ENCODE results near the gene CENPT.

Gene CENPT

GRCh38 chr16:67805718-67806427, 41.6 kb downstream of the CENPT start:
- H3K27me3 ChIP-seq (ENCODE audit: control insufficient read depth in 3 of 3, insufficient read depth in 3 of 3, low read depth in 1 of 3, low read length in 3 of 3): no peaks in the 10 kb centered on the region
- peaks cover 11% of the 10 kb centered on the region for H3K79me1 ChIP-seq (ENCODE audit: low read depth, low read length)
- peak overlapping the region; percentile 68 for H2BK120ac ChIP-seq (ENCODE audit: low read depth, low read length)
- peaks cover 0 to 2% of the 10 kb centered on the region in 2 donors for H3K9me3 ChIP-seq (replicated peaks in 1 of 2; ENCODE audit: control insufficient read depth in 2 of 2, insufficient read depth in 1 of 2, low read depth in 1 of 2, low read length in 2 of 2)
- no peak overlapping the region for H2BK12ac ChIP-seq (ENCODE audit: low read length)
- peak overlapping the region; percentile 91 for H3K14ac ChIP-seq (ENCODE audit: low read length)
- H2AFZ ChIP-seq (ENCODE audit: low read length): peak overlapping the region; percentile 93
- peak overlapping the region; percentile 60 for H3K23ac ChIP-seq (ENCODE audit: low read depth, low read length, poor library complexity)
- H3K4ac ChIP-seq (ENCODE audit: low read length): no peak overlapping the region
- H2BK5ac ChIP-seq (ENCODE audit: low read length): peak overlapping the region; percentile 88
- H3K36me3 ChIP-seq (replicated peaks in 1 of 2; ENCODE audit: control insufficient read depth in 2 of 2, insufficient read depth in 2 of 2, low read length in 2 of 2): peaks cover 10 to 42% of the 10 kb centered on the region in 2 donors
- H3K4me3 ChIP-seq (ENCODE audit: low read length in 2 of 2): peak overlapping the region; percentile 95 to 97
- no CpG with 5 or more reads among the region's 26 CpGs for WGBS, 2 donors (ENCODE audit: extremely low coverage in 2 of 2, insufficient read length in 2 of 2, insufficient replicate concordance in 1 of 2)
- no peak overlapping the region for H4K91ac ChIP-seq (ENCODE audit: low read depth, low read length, poor library complexity)
- peak overlapping the region; percentile 96 for H3K18ac ChIP-seq (ENCODE audit: low read length)
- no peak overlapping the region for H2BK15ac ChIP-seq (ENCODE audit: low read length)
- no peak for DNase-seq (ENCODE audit: low spot score)
- no peak overlapping the region for H4K8ac ChIP-seq (ENCODE audit: low read depth, low read length)
- peak overlapping the region; percentile 89 for H2AK5ac ChIP-seq (ENCODE audit: low read depth, low read length)
- H3K4me2 ChIP-seq (ENCODE audit: insufficient read depth, low read length, poor library complexity, severe bottlenecking): peak overlapping the region; percentile 94
- H3K27ac ChIP-seq (replicated peaks; ENCODE audit: low read length): peak overlapping the region; percentile 13
- peak overlapping the region; percentile 97 for H3K9ac ChIP-seq (ENCODE audit: low read depth, low read length, poor library complexity)
- peaks cover 6 to 10% of the 10 kb centered on the region in 2 donors for H3K4me1 ChIP-seq (ENCODE audit: control insufficient read depth in 2 of 2, insufficient read depth in 1 of 2, low read depth in 1 of 2, low read length in 2 of 2)

GRCh38 chr16:67804853-67805542, 42.5 kb downstream of the CENPT start:
- peaks cover 0 to 2% of the 10 kb centered on the region in 2 donors for H3K9me3 ChIP-seq (replicated peaks in 1 of 2; ENCODE audit: control insufficient read depth in 2 of 2, insufficient read depth in 1 of 2, low read depth in 1 of 2, low read length in 2 of 2)
- no peak overlapping the region for H2BK120ac ChIP-seq (ENCODE audit: low read depth, low read length)
- no peak overlapping the region for H3K23ac ChIP-seq (ENCODE audit: low read depth, low read length, poor library complexity)
- H3K9ac ChIP-seq (ENCODE audit: low read depth, low read length, poor library complexity): no peak overlapping the region
- H3K14ac ChIP-seq (ENCODE audit: low read length): no peak overlapping the region
- H4K91ac ChIP-seq (ENCODE audit: low read depth, low read length, poor library complexity): no peak overlapping the region
- no peak overlapping the region for H2BK5ac ChIP-seq (ENCODE audit: low read length)
- peaks cover 16% of the 10 kb centered on the region for H3K79me1 ChIP-seq (ENCODE audit: low read depth, low read length)
- H2AFZ ChIP-seq (ENCODE audit: low read length): no peak overlapping the region
- no peak overlapping the region for H2BK15ac ChIP-seq (ENCODE audit: low read length)
- WGBS, 2 donors (ENCODE audit: extremely low coverage in 2 of 2, insufficient read length in 2 of 2, insufficient replicate concordance in 1 of 2): no CpG with 5 or more reads among the region's 4 CpGs
- H3K27me3 ChIP-seq (ENCODE audit: control insufficient read depth in 3 of 3, insufficient read depth in 3 of 3, low read depth in 1 of 3, low read length in 3 of 3): no peaks in the 10 kb centered on the region
- no peak for DNase-seq (ENCODE audit: low spot score)
- H3K36me3 ChIP-seq (replicated peaks in 1 of 2; ENCODE audit: control insufficient read depth in 2 of 2, insufficient read depth in 2 of 2, low read length in 2 of 2): peaks cover 14 to 51% of the 10 kb centered on the region in 2 donors
- no peak overlapping the region for H4K8ac ChIP-seq (ENCODE audit: low read depth, low read length)
- H3K4ac ChIP-seq (ENCODE audit: low read length): no peak overlapping the region
- peaks cover 6 to 10% of the 10 kb centered on the region in 2 donors for H3K4me1 ChIP-seq (ENCODE audit: control insufficient read depth in 2 of 2, insufficient read depth in 1 of 2, low read depth in 1 of 2, low read length in 2 of 2)
- no peak overlapping the region for H3K18ac ChIP-seq (ENCODE audit: low read length)
- no peak overlapping the region for H3K27ac ChIP-seq (replicated peaks; ENCODE audit: low read length)
- no peak overlapping the region for H2BK12ac ChIP-seq (ENCODE audit: low read length)
- H3K4me2 ChIP-seq (ENCODE audit: insufficient read depth, low read length, poor library complexity, severe bottlenecking): no peak overlapping the region
- H3K4me3 ChIP-seq (ENCODE audit: low read length in 2 of 2): peak overlapping the region; percentile 3 to 97
- peak overlapping the region; percentile 12 for H2AK5ac ChIP-seq (ENCODE audit: low read depth, low read length)

- H3K27ac ChIP-seq (replicated peaks; ENCODE audit: low read length): no peak overlapping the region
- no peak overlapping the region for H2BK15ac ChIP-seq (ENCODE audit: low read length)
- H3K9ac ChIP-seq (ENCODE audit: low read depth, low read length, poor library complexity): no peak overlapping the region
- H3K4me2 ChIP-seq (ENCODE audit: insufficient read depth, low read length, poor library complexity, severe bottlenecking): no peak overlapping the region
- H3K4me1 ChIP-seq (ENCODE audit: control insufficient read depth in 2 of 2, insufficient read depth in 1 of 2, low read depth in 1 of 2, low read length in 2 of 2): peaks cover 6 to 10% of the 10 kb centered on the region in 2 donors
- peaks cover 0 to 2% of the 10 kb centered on the region in 2 donors for H3K9me3 ChIP-seq (replicated peaks in 1 of 2; ENCODE audit: control insufficient read depth in 2 of 2, insufficient read depth in 1 of 2, low read depth in 1 of 2, low read length in 2 of 2)
- H3K27me3 ChIP-seq (ENCODE audit: control insufficient read depth in 3 of 3, insufficient read depth in 3 of 3, low read depth in 1 of 3, low read length in 3 of 3): no peaks in the 10 kb centered on the region
- peaks cover 17 to 56% of the 10 kb centered on the region in 2 donors for H3K36me3 ChIP-seq (replicated peaks in 1 of 2; ENCODE audit: control insufficient read depth in 2 of 2, insufficient read depth in 2 of 2, low read length in 2 of 2)
- H2BK5ac ChIP-seq (ENCODE audit: low read length): no peak overlapping the region
- WGBS, 2 donors (ENCODE audit: extremely low coverage in 2 of 2, insufficient read length in 2 of 2, insufficient replicate concordance in 1 of 2): no CpG with 5 or more reads among the region's 3 CpGs
- H4K91ac ChIP-seq (ENCODE audit: low read depth, low read length, poor library complexity): no peak overlapping the region
- no peak overlapping the region for H4K8ac ChIP-seq (ENCODE audit: low read depth, low read length)
- H2AK5ac ChIP-seq (ENCODE audit: low read depth, low read length): no peak overlapping the region
- no peak overlapping the region for H2BK120ac ChIP-seq (ENCODE audit: low read depth, low read length)
- no peak overlapping the region for H3K14ac ChIP-seq (ENCODE audit: low read length)
- no peak overlapping the region for H3K18ac ChIP-seq (ENCODE audit: low read length)
- no peak overlapping the region for H3K4ac ChIP-seq (ENCODE audit: low read length)
- H2AFZ ChIP-seq (ENCODE audit: low read length): no peak overlapping the region
- H2BK12ac ChIP-seq (ENCODE audit: low read length): no peak overlapping the region
- DNase-seq (ENCODE audit: low spot score): no peak
- no peak overlapping the region for H3K23ac ChIP-seq (ENCODE audit: low read depth, low read length, poor library complexity)
- H3K4me3 ChIP-seq (ENCODE audit: low read length in 2 of 2): no peak overlapping the region
- peaks cover 16% of the 10 kb centered on the region for H3K79me1 ChIP-seq (ENCODE audit: low read depth, low read length)
These were observed 43.6 kb downstream of the CENPT start for GRCh38 chr16:67803894-67804293.

- peaks cover 21 to 70% of the 10 kb centered on the region in 2 donors for H3K36me3 ChIP-seq (replicated peaks in 1 of 2; ENCODE audit: control insufficient read depth in 2 of 2, insufficient read depth in 2 of 2, low read length in 2 of 2)
These were observed 45.6 kb downstream of the CENPT start for GRCh38 chr16:67801883-67802282.

More at GRCh38 chr16:67801883-67802282, 45.6 kb downstream of the CENPT start:
- H3K4me1 ChIP-seq (ENCODE audit: control insufficient read depth in 2 of 2, insufficient read depth in 1 of 2, low read depth in 1 of 2, low read length in 2 of 2): peaks cover 6 to 8% of the 10 kb centered on the region in 2 donors
- H2AFZ ChIP-seq (ENCODE audit: low read length): no peak overlapping the region
- DNase-seq (ENCODE audit: low spot score): no peak
- H3K4ac ChIP-seq (ENCODE audit: low read length): no peak overlapping the region
- no peak overlapping the region for H3K18ac ChIP-seq (ENCODE audit: low read length)
- no peak overlapping the region for H2BK5ac ChIP-seq (ENCODE audit: low read length)
- no peak overlapping the region for H2AK5ac ChIP-seq (ENCODE audit: low read depth, low read length)
- H3K4me2 ChIP-seq (ENCODE audit: insufficient read depth, low read length, poor library complexity, severe bottlenecking): no peak overlapping the region
- no peak overlapping the region for H2BK12ac ChIP-seq (ENCODE audit: low read length)
- no peak overlapping the region for H3K14ac ChIP-seq (ENCODE audit: low read length)
- peaks cover 16% of the 10 kb centered on the region for H3K79me1 ChIP-seq (ENCODE audit: low read depth, low read length)
- no peak overlapping the region for H4K8ac ChIP-seq (ENCODE audit: low read depth, low read length)
- H3K27ac ChIP-seq (replicated peaks; ENCODE audit: low read length): no peak overlapping the region
- no peak overlapping the region for H3K9ac ChIP-seq (ENCODE audit: low read depth, low read length, poor library complexity)
- peaks cover 0 to 2% of the 10 kb centered on the region in 2 donors for H3K9me3 ChIP-seq (replicated peaks in 1 of 2; ENCODE audit: control insufficient read depth in 2 of 2, insufficient read depth in 1 of 2, low read depth in 1 of 2, low read length in 2 of 2)
- no peak overlapping the region for H4K91ac ChIP-seq (ENCODE audit: low read depth, low read length, poor library complexity)
- no peak overlapping the region for H3K4me3 ChIP-seq (ENCODE audit: low read length in 2 of 2)
- no CpG with 5 or more reads among the region's 2 CpGs for WGBS, 2 donors (ENCODE audit: extremely low coverage in 2 of 2, insufficient read length in 2 of 2, insufficient replicate concordance in 1 of 2)
- no peaks in the 10 kb centered on the region for H3K27me3 ChIP-seq (ENCODE audit: control insufficient read depth in 3 of 3, insufficient read depth in 3 of 3, low read depth in 1 of 3, low read length in 3 of 3)
- no peak overlapping the region for H2BK120ac ChIP-seq (ENCODE audit: low read depth, low read length)
- H3K23ac ChIP-seq (ENCODE audit: low read depth, low read length, poor library complexity): no peak overlapping the region
- no peak overlapping the region for H2BK15ac ChIP-seq (ENCODE audit: low read length)

Data from neuronal stem cell (in vitro differentiated cells).